ENCODE measurements around the gene TFDP1.

TFDP1 gene

DNA sequence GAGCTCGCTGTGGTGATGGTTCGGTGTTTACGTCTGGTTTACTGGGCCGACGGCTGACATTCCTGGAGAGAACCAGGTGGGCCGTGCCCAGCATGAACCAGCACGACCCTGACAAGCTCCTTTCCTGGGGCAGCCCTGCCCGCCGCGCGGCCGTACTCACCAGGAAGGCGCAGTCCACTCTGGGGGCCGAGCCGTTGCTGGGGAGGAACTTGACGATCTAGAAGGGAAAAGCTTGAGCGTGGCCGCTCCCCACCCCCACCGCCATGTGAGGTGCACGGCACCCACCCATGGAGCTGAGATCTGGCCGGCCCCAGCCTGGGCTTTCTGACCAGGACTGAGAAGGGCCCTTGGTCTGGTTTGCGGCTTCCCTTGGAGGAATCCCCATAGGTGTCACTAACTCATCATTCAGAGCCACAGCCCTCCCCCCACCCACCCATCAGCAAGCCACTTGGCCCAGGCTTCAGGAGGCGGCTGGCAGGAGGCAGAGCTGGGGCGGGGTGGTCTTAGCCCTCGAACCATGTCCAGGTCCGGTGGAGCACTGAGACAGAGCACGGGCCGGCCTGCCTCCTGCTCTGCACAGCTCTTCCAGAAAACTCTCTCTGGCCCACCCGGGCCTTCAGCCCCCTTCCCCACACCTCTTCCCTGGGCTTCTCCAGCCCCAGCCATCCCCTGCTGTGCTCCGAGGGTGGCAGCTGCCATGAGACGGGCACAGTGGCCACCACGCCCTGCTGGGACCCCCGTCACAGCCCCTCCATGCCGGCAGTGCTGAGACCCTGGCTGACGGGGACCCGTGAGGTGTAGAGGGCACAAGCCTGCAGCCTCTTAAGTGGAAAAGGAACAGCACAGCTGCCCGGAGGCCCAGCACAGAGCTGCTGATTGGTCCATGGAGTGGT is 67.2 kb downstream of the TFDP1 start:
- no peak for DNase-seq (ENCODE audit: low read depth)
- TF ChIP-seq, protein P1, sequence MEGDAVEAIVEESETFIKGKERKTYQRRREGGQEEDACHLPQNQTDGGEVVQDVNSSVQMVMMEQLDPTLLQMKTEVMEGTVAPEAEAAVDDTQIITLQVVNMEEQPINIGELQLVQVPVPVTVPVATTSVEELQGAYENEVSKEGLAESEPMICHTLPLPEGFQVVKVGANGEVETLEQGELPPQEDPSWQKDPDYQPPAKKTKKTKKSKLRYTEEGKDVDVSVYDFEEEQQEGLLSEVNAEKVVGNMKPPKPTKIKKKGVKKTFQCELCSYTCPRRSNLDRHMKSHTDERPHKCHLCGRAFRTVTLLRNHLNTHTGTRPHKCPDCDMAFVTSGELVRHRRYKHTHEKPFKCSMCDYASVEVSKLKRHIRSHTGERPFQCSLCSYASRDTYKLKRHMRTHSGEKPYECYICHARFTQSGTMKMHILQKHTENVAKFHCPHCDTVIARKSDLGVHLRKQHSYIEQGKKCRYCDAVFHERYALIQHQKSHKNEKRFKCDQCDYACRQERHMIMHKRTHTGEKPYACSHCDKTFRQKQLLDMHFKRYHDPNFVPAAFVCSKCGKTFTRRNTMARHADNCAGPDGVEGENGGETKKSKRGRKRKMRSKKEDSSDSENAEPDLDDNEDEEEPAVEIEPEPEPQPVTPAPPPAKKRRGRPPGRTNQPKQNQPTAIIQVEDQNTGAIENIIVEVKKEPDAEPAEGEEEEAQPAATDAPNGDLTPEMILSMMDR (conservative IDR thresholded peaks at IDR 0.05; ENCODE audit: low read depth, low read length): no peak

DNA sequence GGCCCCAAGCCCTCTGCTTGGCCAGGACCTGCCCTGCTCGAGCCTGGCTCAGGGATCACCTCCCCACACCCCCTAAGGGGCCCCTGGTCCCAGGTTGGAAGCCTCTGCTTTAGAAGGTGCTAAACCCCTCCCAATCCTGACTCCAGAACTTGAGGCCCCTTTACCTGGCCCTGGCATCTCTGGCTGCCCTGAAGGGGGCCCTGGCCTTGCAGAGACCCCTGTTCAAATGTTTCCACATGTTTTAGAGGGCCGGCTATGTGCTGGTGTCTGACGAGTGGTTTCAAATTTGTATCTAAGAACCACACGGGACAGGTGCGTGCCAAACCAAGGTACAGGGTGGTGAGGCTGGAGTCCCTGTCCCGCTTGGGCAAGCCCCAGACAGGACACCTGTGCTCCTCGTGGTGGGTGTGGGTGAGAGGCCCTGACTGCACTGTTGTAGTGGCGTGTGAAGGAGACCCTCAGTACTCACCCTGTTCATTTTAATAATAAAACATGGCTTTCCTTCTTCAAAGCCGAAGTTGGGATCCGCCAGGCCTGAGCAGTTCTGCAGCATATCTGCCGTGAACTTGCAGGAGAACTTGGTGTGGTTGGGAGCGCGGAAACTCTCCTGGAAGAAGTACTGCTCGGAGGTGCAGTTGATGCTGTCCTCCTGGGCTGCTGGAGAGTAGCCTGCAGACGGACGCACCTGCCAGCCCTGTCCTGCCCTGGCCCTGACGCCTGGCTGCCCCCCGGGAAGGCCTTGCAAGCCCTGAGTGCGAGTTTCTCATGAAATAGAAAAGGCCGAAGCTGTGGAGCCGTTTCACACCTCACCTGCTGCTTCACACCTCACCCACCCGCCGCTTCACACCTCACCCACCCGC is 68.1 kb downstream of the TFDP1 start:
- H3K4me3 ChIP-seq (ENCODE audit: low read depth, low read length): no peak overlapping the region
- TF ChIP-seq, protein P1 (conservative IDR thresholded peaks at IDR 0.05; ENCODE audit: low read depth, low read length): no peak
- no peak for DNase-seq (ENCODE audit: low read depth)

More for the DNA sequence above, 67.2 kb downstream of the TFDP1 start:
- no peak overlapping the region for H3K4me3 ChIP-seq (ENCODE audit: low read depth, low read length)

- DNase-seq (ENCODE audit: low read depth): peak; percentile 15
- H3K4me3 ChIP-seq (ENCODE audit: low read depth, low read length): no peak overlapping the region
- TF ChIP-seq, protein P1 (conservative IDR thresholded peaks at IDR 0.05; ENCODE audit: low read depth, low read length): no peak
Measured at GRCh38 chr13:113653264-113654174, 69.0 kb downstream of the TFDP1 start.

- peak; percentile 14 for DNase-seq (ENCODE audit: low read depth)
- TF ChIP-seq, protein P1 (conservative IDR thresholded peaks at IDR 0.05; ENCODE audit: low read depth, low read length): no peak
- no peak overlapping the region for H3K4me3 ChIP-seq (ENCODE audit: low read depth, low read length)
Measured at GRCh38 chr13:113654175-113654560, 69.6 kb downstream of the TFDP1 start.

DNA sequence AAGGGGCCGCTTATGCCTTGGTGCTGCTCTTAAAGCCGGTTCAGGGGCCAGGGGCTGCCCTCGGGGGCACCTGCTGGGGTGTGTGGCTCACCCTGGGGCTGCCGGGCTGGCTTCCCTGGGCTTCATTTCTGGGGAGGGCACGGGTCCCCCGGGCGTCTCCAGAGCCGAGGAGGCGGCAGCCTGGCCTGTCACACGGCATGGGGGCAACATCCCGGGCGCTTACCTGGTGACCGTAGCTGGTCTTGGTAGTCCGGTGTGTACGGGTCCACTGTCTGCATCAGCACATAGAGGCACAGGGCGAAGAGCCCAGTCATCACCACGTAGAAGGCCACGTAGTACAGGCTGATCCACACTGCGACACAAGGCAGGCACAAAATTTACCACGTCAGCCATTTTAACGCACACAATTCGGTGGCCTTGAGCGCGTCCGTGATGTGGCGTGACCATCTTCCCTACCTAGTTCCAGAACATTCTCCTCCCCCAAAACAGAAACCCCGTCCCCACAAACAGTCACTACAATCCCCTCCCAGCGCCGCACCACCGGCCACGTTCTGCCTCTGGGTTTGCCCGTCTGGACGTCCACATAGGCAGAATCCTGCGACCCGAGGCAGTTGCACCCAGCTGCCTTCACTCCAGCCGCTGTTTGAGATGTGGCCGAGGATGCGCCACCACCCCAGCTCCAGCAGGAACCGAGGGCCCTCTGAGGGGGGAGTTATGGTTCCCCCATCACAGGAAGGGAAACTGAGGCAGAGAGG is 70.2 kb downstream of the TFDP1 start:
- H3K4me3 ChIP-seq (ENCODE audit: low read depth, low read length): no peak overlapping the region
- TF ChIP-seq, protein P1 (conservative IDR thresholded peaks at IDR 0.05; ENCODE audit: low read depth, low read length): no peak
- DNase-seq (ENCODE audit: low read depth): no peak

Data from choroid plexus epithelial cell (primary cell).